Left kidney (tissue), 2 donors: ENCODE measurements around the gene ALG5. TPM values are rescaled to one million over a fixed set of nuclear protein-coding genes. Genes with fewer than 3 reads are reported as not detected.

Experiments
- DNase-seq: peaks from one replicate; pipeline ENCODE4 v3.0.0-alpha.2; 2013
- polyA plus RNA-seq: library from polyadenylated mRNA; unstranded; fragments of 120-200 nt; gene quantifications from one replicate; pipeline ENCODE4 v1.2.1, GENCODE V29; 2013; ENCODE audit not compliant: insufficient read length

The ALG5 gene
- polyA plus RNA-seq, 1 donor: 58.8 TPM

- DNase-seq: no peak
Observed at GRCh38 chr13:36986462-36987240, 12.5 kb downstream of the ALG5 start.

GRCh38 chr13:36981156-36981743, 17.9 kb downstream of the ALG5 start:
- peak; percentile 45 for DNase-seq

GRCh38 chr13:36979361-36980050, 19.6 kb downstream of the ALG5 start:
- DNase-seq: no peak

GRCh38 chr13:36975172-36975571, 24.0 kb downstream of the ALG5 start:
- no peak for DNase-seq

- no peak for DNase-seq
Observed at GRCh38 chr13:36973621-36974295, 25.4 kb downstream of the ALG5 start.

GRCh38 chr13:36973009-36973408, 26.1 kb downstream of the ALG5 start:
- DNase-seq: no peak

- DNase-seq: no peak
Observed at GRCh38 chr13:36966404-36966803, 32.7 kb downstream of the ALG5 start.

GRCh38 chr13:36965767-36966166, 33.4 kb downstream of the ALG5 start:
- DNase-seq: no peak

GRCh38 chr13:36959456-36960116, 39.6 kb downstream of the ALG5 start:
- no peak for DNase-seq

- DNase-seq: no peak
Observed at GRCh38 chr13:36954542-36954941, 44.6 kb downstream of the ALG5 start.

GRCh38 chr13:36950920-36951319, 48.2 kb downstream of the ALG5 start:
- DNase-seq: no peak

GRCh38 chr13:36950330-36950729, 48.8 kb downstream of the ALG5 start:
- no peak for DNase-seq

GRCh38 chr13:36945078-36945477, 54.1 kb downstream of the ALG5 start:
- no peak for DNase-seq

- DNase-seq: no peak
Observed at GRCh38 chr13:36925603-36926002, 73.5 kb downstream of the ALG5 start.

- DNase-seq: no peak
Observed at GRCh38 chr13:36924001-36924400, 75.1 kb downstream of the ALG5 start.

- DNase-seq: no peak
Observed at GRCh38 chr13:36921631-36922301, 77.4 kb downstream of the ALG5 start.

GRCh38 chr13:36920616-36921185, 78.4 kb downstream of the ALG5 start:
- DNase-seq: peak; percentile 18

- peak; percentile 66 for DNase-seq
Observed at GRCh38 chr13:36919833-36920615, 79.1 kb downstream of the ALG5 start, which contains the start of gene SMAD9. SMAD9 (minus strand) TSS chr13:36920238; CDS start chr13:36879689, 40,549 bp downstream.

- peak; percentile 68 for DNase-seq
Observed at GRCh38 chr13:36919171-36919832, 79.8 kb downstream of the ALG5 start.
